Activated CD4-positive, alpha-beta T cell treated with anti-CD3 and anti-CD28 coated beads, Interleukin-2, amount 50 U/mL, for 4 hours (primary cell): ENCODE measurements around the gene ASCC2.

Experiments
- DNase-seq, 2 experiments: peaks; one replicate each; pipeline ENCODE4 v3.0.0-alpha.2; 2020

The ASCC2 gene

DNA sequence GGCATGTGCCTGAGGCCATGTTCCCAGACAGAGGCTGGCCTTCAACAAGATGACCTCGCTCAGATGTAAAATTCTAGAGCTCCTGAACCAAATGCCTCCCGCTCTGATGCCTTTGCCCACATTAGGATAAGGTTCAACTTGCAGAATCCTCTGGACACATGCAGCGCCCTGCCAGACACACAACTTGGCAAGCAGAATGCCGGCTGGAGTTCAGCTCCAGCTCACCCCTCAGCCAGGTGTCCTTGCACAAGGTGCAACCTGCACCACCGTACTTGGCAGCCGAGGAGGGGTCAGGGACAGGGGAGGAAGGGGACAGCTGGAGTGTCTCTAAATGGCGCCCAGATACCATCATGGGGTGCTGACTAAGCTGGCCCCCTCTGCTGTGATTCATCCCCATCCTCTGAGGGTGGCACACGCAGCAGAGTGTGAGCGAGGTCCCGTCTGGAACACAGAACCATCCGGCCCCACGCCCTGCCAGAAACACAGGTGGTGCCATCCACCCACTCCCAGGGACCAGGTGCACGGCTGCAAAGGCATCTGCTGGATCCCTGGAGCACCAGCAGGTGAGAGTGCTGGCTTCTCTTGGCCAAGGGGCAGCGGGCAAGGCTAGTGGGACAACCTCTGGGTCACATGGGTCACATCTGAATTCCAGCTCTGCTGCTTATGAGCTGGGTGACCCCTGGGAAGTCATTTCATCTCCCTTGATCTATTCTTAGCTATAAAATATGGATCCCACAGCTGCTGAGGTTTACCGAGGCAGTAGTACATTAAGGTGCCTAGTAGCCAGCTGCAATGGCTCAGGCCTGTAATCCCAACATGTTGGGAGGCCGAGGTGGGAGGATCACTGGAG lies 84.0 kb downstream of the ASCC2 start:
- DNase-seq = no peak

DNA sequence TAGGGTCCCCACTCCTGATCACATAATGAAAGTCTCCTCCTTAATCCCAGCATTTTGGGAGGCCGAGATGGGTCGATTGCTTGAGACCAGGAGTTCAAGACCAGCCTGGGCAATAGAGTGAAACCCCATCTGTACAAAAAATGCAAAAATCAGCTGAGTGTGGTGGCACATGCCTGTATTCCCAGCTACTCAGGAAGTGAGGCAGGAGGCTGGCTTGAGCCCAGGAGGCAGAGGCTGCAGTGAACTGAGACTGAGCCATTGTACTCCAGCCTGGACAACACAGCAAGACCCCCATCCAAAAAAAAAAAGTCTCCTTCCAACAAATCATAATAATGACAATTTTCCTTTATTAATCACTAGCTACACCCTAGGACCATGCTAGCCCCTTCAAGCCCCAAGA lies 86.4 kb downstream of the ASCC2 start:
- DNase-seq = no peak

DNA sequence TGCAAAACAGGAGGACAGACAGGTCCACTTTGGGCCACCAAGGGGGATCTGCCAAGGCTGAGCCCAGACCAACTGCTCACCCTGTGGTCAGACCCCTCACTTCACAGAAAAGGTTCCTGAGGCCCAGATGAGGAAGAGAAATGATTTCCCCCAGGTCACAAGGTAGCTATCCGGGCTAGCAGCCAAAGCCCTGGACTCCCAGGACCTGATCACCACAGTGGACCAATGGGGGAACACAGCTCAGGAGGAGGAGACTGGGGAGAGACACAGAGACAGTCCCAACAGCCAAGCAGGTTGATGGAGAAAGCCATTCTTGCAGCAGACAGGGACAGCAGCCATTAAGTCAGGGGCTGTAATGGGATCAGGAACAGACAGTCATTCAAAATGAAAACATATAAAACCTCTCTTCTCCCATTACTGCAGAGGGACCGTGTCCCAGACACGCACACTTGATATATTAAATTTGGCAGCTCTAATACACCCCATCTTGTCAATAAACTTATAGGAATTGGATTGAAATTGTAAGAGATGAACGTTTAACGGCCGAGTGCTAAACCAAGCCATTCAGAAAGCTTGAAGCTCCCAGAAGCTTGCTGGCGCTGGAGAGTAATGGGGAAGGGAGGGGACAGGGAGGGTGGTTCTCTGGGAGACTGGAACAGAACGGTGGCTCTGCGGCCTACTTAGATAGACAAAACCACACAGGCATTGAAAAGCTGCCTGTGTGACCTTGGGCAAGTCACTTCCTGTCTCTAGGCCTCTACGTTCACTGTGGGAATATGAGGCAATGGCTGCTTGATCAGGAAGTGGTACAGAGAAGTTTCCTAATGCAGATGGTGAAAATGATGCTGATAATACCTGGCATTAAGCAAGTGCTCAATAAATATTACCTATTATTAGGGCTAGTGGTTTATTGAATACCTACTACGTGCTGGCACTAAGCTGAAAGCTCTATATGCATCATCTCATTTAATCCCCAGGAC lies 87.2 kb downstream of the ASCC2 start:
- no peak for DNase-seq

DNA sequence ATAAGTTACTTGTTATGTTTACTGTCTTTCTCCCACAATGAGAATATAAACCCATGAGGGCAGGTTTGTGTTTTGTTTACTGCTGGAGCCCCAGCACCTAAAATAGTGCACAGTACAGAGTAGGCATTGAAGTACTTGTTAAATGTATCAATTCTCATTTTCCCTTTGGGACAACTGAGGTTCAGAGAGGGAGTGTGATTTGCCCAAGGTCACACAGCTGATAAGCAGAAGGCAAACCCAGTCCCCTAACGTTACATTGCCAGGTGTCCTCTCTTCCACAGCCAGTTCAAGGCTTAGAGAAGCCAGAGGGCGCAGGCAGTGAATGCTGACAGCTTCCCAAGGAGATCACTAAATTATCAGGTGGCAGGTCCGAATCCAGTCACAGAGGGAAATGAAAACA lies 88.0 kb downstream of the ASCC2 start:
- DNase-seq = no peak

DNA sequence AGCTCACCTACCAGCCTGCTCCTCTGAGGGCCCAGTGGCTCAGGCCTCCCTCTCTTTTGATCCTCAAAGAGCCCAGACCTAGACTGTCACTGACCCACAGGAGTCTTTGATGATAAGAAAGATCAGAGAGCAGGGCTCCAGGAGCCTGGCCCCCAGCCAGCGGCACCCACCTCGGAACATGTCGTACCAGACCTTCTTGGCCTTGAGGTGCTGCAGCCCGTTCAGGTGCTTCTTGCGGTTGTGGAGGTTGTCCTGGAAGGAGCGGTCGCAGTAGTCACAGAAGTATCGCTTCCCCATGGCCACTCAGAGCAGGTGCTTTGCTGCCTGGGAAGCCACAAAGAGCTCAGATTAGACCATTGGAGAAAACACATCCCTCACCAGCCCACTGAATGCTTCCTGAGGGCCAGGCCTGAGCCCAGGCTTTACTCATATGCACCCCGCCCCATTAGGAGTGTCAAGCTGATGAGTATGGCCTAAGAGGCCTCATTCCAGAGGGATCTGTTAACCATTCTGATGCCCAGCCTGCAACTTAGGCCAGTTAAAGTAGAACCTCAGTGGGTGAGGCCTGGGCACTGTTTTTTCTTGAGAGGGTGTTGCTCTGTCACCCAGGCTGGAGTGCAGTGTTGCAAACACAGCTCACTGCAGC lies 89.7 kb downstream of the ASCC2 start:
- no peak for DNase-seq

DNA sequence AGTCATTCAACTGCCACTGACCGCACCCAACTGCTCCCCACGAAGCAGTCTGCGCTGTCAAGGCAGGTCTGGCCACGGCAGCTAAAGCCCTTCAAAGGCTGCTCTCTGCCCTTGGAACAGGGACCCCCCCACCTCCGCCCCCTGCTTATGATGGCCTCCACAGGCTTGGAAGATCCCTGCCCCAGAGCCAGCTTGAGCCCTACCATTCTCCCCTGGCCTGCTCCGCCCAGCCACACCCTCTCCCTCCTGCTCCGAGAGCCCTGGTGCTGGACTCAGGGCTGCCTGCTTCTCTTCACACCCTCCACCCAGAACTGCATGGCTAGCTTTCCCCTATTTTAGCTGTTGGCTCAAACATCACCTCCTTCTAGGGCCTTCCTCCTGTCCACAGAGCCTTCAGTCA lies 90.2 kb downstream of the ASCC2 start:
- DNase-seq = no peak

DNA sequence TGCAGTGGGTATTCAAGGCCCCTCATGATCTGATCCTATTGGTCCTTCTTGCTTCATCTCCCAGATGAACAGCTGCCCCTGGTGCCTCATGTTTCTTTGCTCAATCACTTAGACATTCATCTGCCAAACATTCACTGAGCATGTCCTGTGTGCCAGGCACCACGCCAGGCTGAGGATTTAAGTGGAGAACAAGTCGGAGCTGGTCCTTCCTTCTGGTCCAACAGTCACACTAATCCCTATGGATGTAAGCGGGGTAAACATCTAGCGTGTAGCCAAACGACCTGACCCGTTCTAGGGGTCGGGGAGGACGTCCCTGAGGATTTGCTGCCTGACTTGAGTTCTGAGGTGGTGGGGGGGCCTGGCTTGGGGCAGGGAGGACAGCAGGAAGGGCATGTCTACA lies 93.2 kb downstream of the ASCC2 start:
- no peak for DNase-seq

DNA sequence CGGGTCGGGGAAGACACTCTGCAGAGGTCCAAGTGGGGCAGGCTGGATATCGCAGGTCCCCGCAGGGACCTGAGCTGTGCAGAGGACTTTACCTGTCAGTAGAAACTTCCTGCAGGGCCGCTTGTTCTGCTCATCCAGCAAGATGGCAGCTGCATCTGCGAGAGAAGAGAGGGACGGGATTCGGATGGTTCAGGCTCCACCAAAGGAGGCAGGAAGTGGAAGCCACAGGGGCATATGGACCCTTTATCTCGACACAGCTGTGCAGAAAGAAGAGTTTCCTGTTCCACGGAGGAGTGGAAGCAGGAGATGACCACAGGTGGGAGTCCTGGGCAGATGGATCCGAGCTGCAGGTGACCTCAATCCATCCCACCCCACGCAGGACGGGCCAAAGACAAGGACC lies 95.7 kb downstream of the ASCC2 start:
- no peak for DNase-seq

DNA sequence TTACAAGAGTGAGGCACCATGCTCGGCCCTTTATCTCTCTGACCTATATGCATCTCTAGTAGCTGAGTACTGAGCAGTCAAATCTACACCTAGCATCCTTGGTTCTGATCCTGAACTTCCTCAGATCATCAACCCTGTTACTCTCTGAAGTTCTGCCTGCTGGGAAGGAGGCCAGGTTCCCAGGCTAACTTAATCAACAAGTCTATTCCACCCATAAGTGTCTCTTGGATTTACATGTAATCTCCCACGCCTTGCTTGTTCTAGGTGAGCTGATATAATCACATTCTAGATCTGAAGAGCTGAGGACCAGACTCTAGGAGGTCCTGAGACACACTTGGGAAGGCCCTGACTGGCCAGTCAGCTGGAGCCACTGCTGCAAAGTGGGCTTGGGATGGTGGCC lies 96.1 kb downstream of the ASCC2 start:
- DNase-seq = no peak

DNA sequence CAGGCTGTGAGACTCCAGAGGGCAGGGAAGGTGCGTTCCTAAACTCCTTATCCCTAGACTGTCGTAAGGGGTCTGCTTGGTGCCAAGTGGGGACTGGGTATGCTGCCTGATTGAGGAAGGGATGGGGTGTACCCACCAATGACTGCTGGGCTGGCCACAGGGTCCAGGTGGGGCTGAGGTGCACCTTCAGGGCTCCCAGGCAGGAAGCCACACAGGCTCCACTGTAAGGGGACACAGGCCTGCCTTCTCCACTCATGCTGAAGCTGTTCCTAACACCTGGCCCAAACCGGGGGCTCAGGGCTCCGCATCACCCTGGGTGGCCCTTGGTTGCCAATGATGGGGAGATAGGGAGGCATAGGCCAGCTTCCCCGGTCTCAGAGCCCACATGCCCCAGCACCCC lies 97.9 kb downstream of the ASCC2 start:
- DNase-seq = no peak

DNA sequence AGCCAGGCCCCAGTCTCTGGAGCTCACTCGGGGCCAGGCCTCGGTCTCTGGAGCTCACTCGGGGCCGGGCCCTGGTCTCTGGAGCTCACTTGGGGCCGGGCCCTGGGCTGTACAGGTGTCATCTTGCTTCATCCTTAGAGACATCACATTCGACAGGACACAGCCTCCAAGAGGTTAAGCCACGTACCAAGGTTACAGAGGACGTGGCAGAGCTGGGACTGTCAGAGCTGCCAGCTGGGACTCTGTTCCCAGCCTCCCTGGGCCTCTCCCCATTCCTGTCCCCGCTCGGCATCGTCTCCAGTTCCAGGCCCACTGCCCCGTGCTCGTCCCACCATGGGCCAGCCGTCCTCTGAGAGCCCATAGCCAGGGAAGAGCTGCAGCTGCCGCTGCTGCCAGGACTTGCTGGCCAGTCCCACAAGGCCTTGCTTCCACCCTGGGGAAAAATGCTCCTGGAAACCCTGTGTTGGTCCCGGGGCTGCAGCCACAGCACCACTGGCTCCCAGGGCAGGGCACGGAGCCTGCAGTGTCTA lies 98.7 kb downstream of the ASCC2 start:
- DNase-seq = no peak
